Prostate gland (tissue), 2 donors: ENCODE measurements around the gene ITGAD.

Experiments
- POLR2A ChIP-seq: fragments of 450-650 bp; IDR thresholded peaks from one replicate; pipeline ENCODE4 v1.6.1; 2016; ENCODE audit warnings: antibody characterized with exemption, mild to moderate bottlenecking
- POLR2AphosphoS5 ChIP-seq: sonication (generic); formaldehyde crosslinking; IDR thresholded peaks from one replicate; pipeline ENCODE4 v1.6.1; 2017; ENCODE audit warnings: antibody characterized with exemption
- TF ChIP-seq, protein P1 (sequence below), 4 experiments: fragments of 200-600 bp in 2 of 4; fragments of 450-650 bp in 2 of 4; sonication (generic) in 2 of 4; IDR thresholded peaks; 1 replicate in 3 of 4; 2 replicates in 1 of 4; pipeline ENCODE4 v1.5.1; 2016 to 2019; ENCODE audit warnings: antibody characterized with exemption in 4 of 4, mild to moderate bottlenecking in 2 of 4, moderate library complexity in 2 of 4

DNA sequence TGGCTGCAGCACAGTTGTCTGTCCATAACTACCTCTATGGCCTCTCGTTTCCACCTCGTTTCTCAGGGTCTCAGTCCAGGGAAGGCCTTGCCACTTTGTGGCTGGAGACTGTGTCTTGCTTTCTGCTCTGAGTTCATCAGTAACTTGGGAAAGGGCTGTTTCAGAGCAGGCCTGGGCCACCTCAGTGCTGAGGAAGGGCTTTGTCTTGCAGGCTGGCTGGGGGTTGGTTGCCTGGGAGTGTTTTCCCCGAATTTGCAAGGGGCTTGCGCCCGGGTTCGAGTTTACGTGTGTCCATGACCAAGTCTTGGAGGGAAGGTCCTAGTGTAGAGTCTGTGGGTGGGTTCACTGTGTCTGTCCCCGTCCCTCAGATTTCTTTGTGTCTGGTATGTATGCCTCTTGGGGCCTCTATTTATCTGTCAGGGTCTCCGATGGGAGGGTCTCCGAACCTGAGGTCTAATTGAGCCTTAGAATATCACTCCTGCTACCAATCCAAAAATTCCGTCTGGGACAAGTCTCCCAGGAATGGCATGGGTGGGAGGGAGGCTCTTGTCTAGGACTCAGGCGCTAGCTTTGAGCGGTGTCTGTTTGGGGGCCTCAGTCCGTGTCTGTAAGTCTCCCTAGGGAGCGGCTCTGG, 78.2 kb downstream of the ITGAD start:
- TF ChIP-seq, protein P1, sequence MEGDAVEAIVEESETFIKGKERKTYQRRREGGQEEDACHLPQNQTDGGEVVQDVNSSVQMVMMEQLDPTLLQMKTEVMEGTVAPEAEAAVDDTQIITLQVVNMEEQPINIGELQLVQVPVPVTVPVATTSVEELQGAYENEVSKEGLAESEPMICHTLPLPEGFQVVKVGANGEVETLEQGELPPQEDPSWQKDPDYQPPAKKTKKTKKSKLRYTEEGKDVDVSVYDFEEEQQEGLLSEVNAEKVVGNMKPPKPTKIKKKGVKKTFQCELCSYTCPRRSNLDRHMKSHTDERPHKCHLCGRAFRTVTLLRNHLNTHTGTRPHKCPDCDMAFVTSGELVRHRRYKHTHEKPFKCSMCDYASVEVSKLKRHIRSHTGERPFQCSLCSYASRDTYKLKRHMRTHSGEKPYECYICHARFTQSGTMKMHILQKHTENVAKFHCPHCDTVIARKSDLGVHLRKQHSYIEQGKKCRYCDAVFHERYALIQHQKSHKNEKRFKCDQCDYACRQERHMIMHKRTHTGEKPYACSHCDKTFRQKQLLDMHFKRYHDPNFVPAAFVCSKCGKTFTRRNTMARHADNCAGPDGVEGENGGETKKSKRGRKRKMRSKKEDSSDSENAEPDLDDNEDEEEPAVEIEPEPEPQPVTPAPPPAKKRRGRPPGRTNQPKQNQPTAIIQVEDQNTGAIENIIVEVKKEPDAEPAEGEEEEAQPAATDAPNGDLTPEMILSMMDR (IDR thresholded peaks at IDR 0.05): no peak
- TF ChIP-seq POLR2AphosphoS5 (no peak), POLR2A (no peak)
